Endothelial cell of umbilical vein (primary cell): ENCODE measurements around the gene TTC3. TPM values are rescaled to one million over a fixed set of nuclear protein-coding genes. Genes with fewer than 3 reads are reported as not detected.

ENCODE experiments used
- BruUV-seq: library from RNA; stranded (reverse); fragments of 400-500 nt; replicated peaks from 2 replicates; lab custom pipeline; 2021; lab: Mats Ljungman, UMichigan
- CTCF ChIA-PET: fragments of 300-600, 350-600 bp; sonication (Branson Sonifier 250); formaldehyde crosslinking; loops from one replicate; lab custom pipeline; 2021; ENCODE audit warnings: antibody characterized with exemption, inconsistent platforms; lab: Charles Lee
- POLR2A ChIA-PET: fragments of 300-600, 350-600 bp; sonication (Branson Sonifier 250); formaldehyde crosslinking; loops from one replicate; lab custom pipeline; 2021; ENCODE audit warnings: antibody characterized with exemption, inconsistent platforms; lab: Charles Lee
- DNase-seq: peaks from one replicate; pipeline ENCODE4 v3.0.0-alpha.2; 2011; ENCODE audit warnings: low read depth, low spot score
- FAIRE-seq: peaks from 2 replicates; lab custom pipeline; 2011; peaks lifted over from hg19 to GRCh38; lab: Jason Lieb, UNC
- H2AFZ ChIP-seq: 2 replicates; pipeline ENCODE4 v1.6.0; 2012; ENCODE audit warnings: low read depth, low read length, control low read depth, inconsistent platforms
- H3K27ac ChIP-seq: 2 replicates; pipeline ENCODE4 v1.5.1; 2011; ENCODE audit warnings: low read depth, mild to moderate bottlenecking, control low read depth, low read length, moderate library complexity; ENCODE audit not compliant: insufficient read depth
- H3K27me3 ChIP-seq, 2 experiments: 2 replicates each; pipeline versions ENCODE4 v1.6.0 to v1.6.1; 2011; ENCODE audit warnings: low read length in 2 of 2, mixed read lengths in 1 of 2; ENCODE audit not compliant: control insufficient read depth in 2 of 2, insufficient read depth in 2 of 2
- H3K36me3 ChIP-seq, 2 experiments: 2 replicates in 1 of 2; 3 replicates in 1 of 2; pipeline ENCODE4 v1.5.1; 2011; ENCODE audit warnings: low read length in 2 of 2, mild to moderate bottlenecking in 1 of 2, moderate library complexity in 1 of 2; ENCODE audit not compliant: control insufficient read depth in 2 of 2, insufficient read depth in 2 of 2; ENCODE audit errors: extremely low read depth in 1 of 2
- H3K4me1 ChIP-seq: 3 replicates; pipeline ENCODE4 v1.5.1; 2011; ENCODE audit warnings: mild to moderate bottlenecking, low read length; ENCODE audit not compliant: control insufficient read depth, insufficient read depth; ENCODE audit errors: extremely low read depth
- H3K4me2 ChIP-seq: 2 replicates; pipeline ENCODE4 v1.6.1; 2011; ENCODE audit warnings: low read length, control low read depth, mixed read lengths; ENCODE audit not compliant: insufficient read depth
- H3K4me3 ChIP-seq, 3 experiments: fragments of 200-600 bp in 1 of 3; sonication (generic), shearing (Covaris generic) in 1 of 3; replicated peaks in 1 of 3; 2 replicates each; pipeline ENCODE4 v1.5.1; 2011 to 2016; ENCODE audit warnings: control low read depth in 3 of 3, low read length in 3 of 3, mild to moderate bottlenecking in 2 of 3, inconsistent platforms in 1 of 3, low read depth in 1 of 3, moderate library complexity in 1 of 3; ENCODE audit not compliant: insufficient read depth in 1 of 3
- H3K79me2 ChIP-seq: 2 replicates; pipeline ENCODE4 v1.6.0; 2012; ENCODE audit warnings: low read length, inconsistent platforms; ENCODE audit not compliant: control insufficient read depth, insufficient read depth
- H3K9ac ChIP-seq: replicated peaks from 2 replicates; pipeline ENCODE3; 2011; ENCODE audit warnings: low read length, control low read depth; ENCODE audit not compliant: insufficient read depth; ENCODE audit errors: extremely low read depth
- H3K9me1 ChIP-seq: replicated peaks from 3 replicates; pipeline ENCODE4 v1.6.0; 2011; ENCODE audit warnings: mild to moderate bottlenecking, low read length; ENCODE audit not compliant: control insufficient read depth, insufficient read depth; ENCODE audit errors: extremely low read depth
- H3K9me3 ChIP-seq: replicated peaks from 2 replicates; pipeline ENCODE4 v1.5.1; 2012; ENCODE audit warnings: low read length, inconsistent platforms; ENCODE audit not compliant: control insufficient read depth, insufficient read depth
- H4K20me1 ChIP-seq: replicated peaks from 2 replicates; pipeline ENCODE3; 2011; ENCODE audit warnings: mild to moderate bottlenecking, low read length; ENCODE audit not compliant: control insufficient read depth, insufficient read depth; ENCODE audit errors: extremely low read depth
- CTCF ChIP-seq, 2 donors: IDR thresholded peaks; 1 replicate in 1 of 2; 2 replicates in 1 of 2; pipeline ENCODE4 v1.5.1; 2011; ENCODE audit warnings: low read length in 2 of 2, mild to moderate bottlenecking in 2 of 2, moderate library complexity in 2 of 2, control low read depth in 1 of 2, inconsistent platforms in 1 of 2, low read depth in 1 of 2; ENCODE audit not compliant: insufficient read depth in 1 of 2; ENCODE audit errors: extremely low read depth in 1 of 2
- EZH2 ChIP-seq: IDR thresholded peaks from 2 replicates; pipeline ENCODE4 v1.6.1; 2012; ENCODE audit warnings: borderline replicate concordance, low read depth, mild to moderate bottlenecking, moderate library complexity, low read length, inconsistent platforms; ENCODE audit not compliant: severe bottlenecking
- FOS ChIP-seq: IDR thresholded peaks from 2 replicates; pipeline ENCODE4 v1.6.1; 2011; ENCODE audit warnings: mild to moderate bottlenecking, low read length, moderate library complexity, borderline replicate concordance; ENCODE audit not compliant: insufficient read depth
- GATA2 ChIP-seq: IDR thresholded peaks from 2 replicates; pipeline ENCODE4 v1.7.0; 2011; ENCODE audit warnings: low read depth, mild to moderate bottlenecking, moderate library complexity, mixed read lengths, low read length; ENCODE audit not compliant: insufficient read length, insufficient read depth
- JUN ChIP-seq: IDR thresholded peaks from 2 replicates; pipeline ENCODE4 v1.6.1; 2011; ENCODE audit warnings: borderline replicate concordance, low read depth; ENCODE audit not compliant: insufficient read length, insufficient read depth
- MAX ChIP-seq: IDR thresholded peaks from 2 replicates; pipeline ENCODE4 v1.6.1; 2011; ENCODE audit not compliant: insufficient read depth, insufficient read length
- MYC ChIP-seq: IDR thresholded peaks from one replicate; pipeline ENCODE4 v1.6.1; 2011; ENCODE audit warnings: mild to moderate bottlenecking, low read depth, low read length
- POLR2A ChIP-seq: IDR thresholded peaks from 2 replicates; pipeline ENCODE4 v1.6.1; 2012; ENCODE audit warnings: low read depth, mild to moderate bottlenecking, control low read depth, low read length
- POLR2AphosphoS5 ChIP-seq: IDR thresholded peaks from 2 replicates; pipeline ENCODE4 v1.6.1; 2012; ENCODE audit warnings: low read depth, mild to moderate bottlenecking, control low read depth, low read length, moderate library complexity; ENCODE audit not compliant: insufficient read depth
- dilution Hi-C: fragments of 300-500 bp; cut with MboI; formaldehyde crosslinking; loops from one replicate; pipeline ENCODE4 v1.15.0; 2019; ENCODE audit warnings: low sequenced_read_pairs; ENCODE audit not compliant: extremely low pct_ligation_motif_present
- intact Hi-C: fragments of 100-400 bp; cut with micrococcal nuclease; formaldehyde crosslinking; loops from one replicate; pipeline ENCODE4 v1.10.0; 2022
- polyA plus RNA-seq, 4 experiments: library from polyadenylated mRNA; depleted of rRNA in 3 of 4; stranded (reverse) in 3 of 4; unstranded in 1 of 4; fragments of >200 nt; gene quantifications; 2 replicates each; pipeline versions ENCODE4 v1.2.1 to v1.2.3, GENCODE V29; 2011 to 2012; ENCODE audit warnings: missing spikeins in 1 of 4
- total RNA-seq: library from RNA; stranded (reverse); gene quantifications from 2 replicates; pipeline ENCODE4 v1.2.3, GENCODE V29; 2021

TTC3 gene
- total and polyA plus RNA-seq, 2 donors (not counting 3 experiments of a cell fraction or from before 2014, with no cell fraction given): 26.2 to 113 TPM

GRCh38 chr21:37210130-37210529, 137.1 kb downstream of the TTC3 start:
- dilution Hi-C loops (no loop called here), intact Hi-C loops (no loop called here)
- DNase-seq (no peak), FAIRE-seq (no peak)
- no peaks in the 10 kb centered on the region for H3K9me3 ChIP-seq
- H3K9ac ChIP-seq: no peak overlapping the region
- H2AFZ ChIP-seq: no peak overlapping the region
- H4K20me1 ChIP-seq: no peaks in the 10 kb centered on the region
- H3K27me3 ChIP-seq: no peaks in the 10 kb centered on the region
- no peaks in the 10 kb centered on the region for H3K36me3 ChIP-seq
- TF ChIP-seq EZH2: no peak
- no peak for TF ChIP-seq JUN
- TF ChIP-seq MYC: no peak
- TF ChIP-seq POLR2A: no peak
- no peak for TF ChIP-seq GATA2
- TF ChIP-seq POLR2AphosphoS5: no peak
- TF ChIP-seq FOS: no peak
- no peak for TF ChIP-seq MAX
- no peak for TF ChIP-seq CTCF (IDR thresholded peaks at IDR 0.05; ENCODE audit: extremely low read depth in 1 of 2, insufficient read depth in 1 of 2, low read depth in 1 of 2, low read length in 2 of 2)
- no peaks in the 10 kb centered on the region for H3K79me2 ChIP-seq
- no peak overlapping the region for H3K27ac ChIP-seq
- no peaks in the 10 kb centered on the region for H3K4me1 ChIP-seq
- CTCF ChIA-PET: no interaction called here
- no TSS peak for BruUV-seq
- no peak overlapping the region for H3K4me2 ChIP-seq
- H3K9me1 ChIP-seq: no peaks in the 10 kb centered on the region
- POLR2A ChIA-PET: no interaction called here
- no peak overlapping the region for H3K4me3 ChIP-seq
